GM12873 (cell line): ENCODE results near the gene UBE2D1.

ENCODE experiments used
- CTCF ChIP-seq: IDR thresholded peaks from 2 replicates; pipeline ENCODE4 v1.5.1; 2012; ENCODE audit warnings: low read depth, mild to moderate bottlenecking, moderate library complexity, low read length, control low read depth; ENCODE audit not compliant: insufficient read depth; ENCODE audit errors: missing control alignments

Gene UBE2D1

GRCh38 chr10:58351616-58352578, 17.1 kb downstream of the UBE2D1 start:
- TF ChIP-seq CTCF, result no peak

DNA sequence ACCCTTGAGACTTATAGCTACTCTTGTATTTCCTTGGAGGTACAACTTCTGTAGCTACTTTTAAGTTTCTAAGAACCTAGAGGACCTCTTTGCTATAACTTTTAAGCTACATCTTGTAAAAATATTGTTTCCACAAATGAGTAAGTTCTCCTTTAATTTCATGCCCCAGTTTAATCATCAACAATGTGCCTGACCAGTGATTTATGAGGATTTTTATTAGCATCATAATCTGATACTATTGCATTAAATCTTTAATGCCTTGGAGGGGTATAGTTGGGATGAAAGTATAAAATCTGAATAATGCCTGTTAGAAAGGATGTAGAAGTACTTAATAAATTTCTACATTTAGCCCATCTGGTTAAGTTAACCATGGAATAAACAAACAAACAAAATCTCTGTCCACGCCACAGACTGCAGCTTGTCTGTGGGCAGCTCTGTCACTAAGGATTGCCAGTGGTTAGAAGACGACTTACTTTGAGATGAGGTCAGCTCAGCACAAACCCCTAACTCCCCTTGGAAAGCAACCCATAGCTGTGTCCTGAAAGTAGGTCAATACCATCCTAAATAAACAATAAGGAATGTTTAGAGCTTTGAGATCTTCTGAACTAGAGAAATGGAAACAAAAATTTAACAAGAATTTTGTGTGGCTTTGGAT, 18.3 kb downstream of the UBE2D1 start:
- no peak for TF ChIP-seq CTCF

DNA sequence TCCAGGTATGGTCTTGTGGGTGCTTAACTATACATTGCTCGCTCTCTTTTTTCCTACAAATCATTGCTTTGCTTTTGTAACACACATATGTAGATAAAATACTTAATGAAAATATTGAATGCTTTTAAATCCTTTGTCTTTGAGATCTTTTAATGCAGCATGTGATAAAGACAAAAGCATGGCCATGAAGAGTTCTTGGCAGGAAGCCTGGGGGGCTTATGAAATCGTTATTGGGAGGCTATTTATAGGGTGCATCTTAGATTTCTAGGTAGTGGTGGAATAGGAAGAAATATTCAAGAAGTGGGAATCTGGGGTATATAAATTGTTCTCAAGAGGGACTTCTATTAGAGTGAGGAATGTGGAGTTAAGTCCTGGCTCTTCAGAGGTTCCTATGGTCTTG, 21.9 kb downstream of the UBE2D1 start:
- no peak for TF ChIP-seq CTCF

- TF ChIP-seq CTCF, result no peak
Measured at GRCh38 chr10:58358314-58358933, 23.6 kb downstream of the UBE2D1 start.

GRCh38 chr10:58358947-58359346, 24.1 kb downstream of the UBE2D1 start:
- no peak for TF ChIP-seq CTCF

GRCh38 chr10:58359541-58359940, 24.7 kb downstream of the UBE2D1 start:
- TF ChIP-seq CTCF, result no peak

- no peak for TF ChIP-seq CTCF
Measured at GRCh38 chr10:58360412-58361004, 25.7 kb downstream of the UBE2D1 start.
